Left lung (tissue), 10 donors: ENCODE results near the gene DNAJC15. TPM values are rescaled to one million over a fixed set of nuclear protein-coding genes. Genes with fewer than 3 reads are reported as not detected.

Experiments
- ATAC-seq: fragments of 200-7000 bp; cut with Tn5 transposase; one replicate; pipeline ENCODE4 v1.9.1; 2020; ENCODE audit warnings: moderate library complexity
- DNase-seq, 4 donors: peaks; one replicate each; pipeline ENCODE4 v3.0.0-alpha.2; 2013 to 2020
- H3K27ac ChIP-seq, 2 donors: fragments of 200-600 bp; sonication (generic) in 1 of 2; one replicate each; pipeline versions ENCODE4 v1.5.0 to v1.8.0; 2020 to 2021
- H3K27me3 ChIP-seq, 2 donors: fragments of 200-600 bp; sonication (generic) in 1 of 2; one replicate each; pipeline versions ENCODE4 v1.5.0 to v1.8.0; 2020 to 2021
- H3K36me3 ChIP-seq, 2 donors: fragments of 200-600 bp; sonication (generic) in 1 of 2; one replicate each; pipeline versions ENCODE4 v1.5.0 to v1.8.0; 2020 to 2021
- H3K4me1 ChIP-seq, 2 donors: fragments of 200-600 bp; one replicate each; pipeline ENCODE4 v1.8.0; 2021
- H3K4me3 ChIP-seq, 2 donors: fragments of 200-600 bp; sonication (generic) in 1 of 2; one replicate each; pipeline versions ENCODE4 v1.5.0 to v1.8.0; 2020 to 2021; ENCODE audit warnings: mild to moderate bottlenecking in 1 of 2
- H3K9me3 ChIP-seq, 2 donors: fragments of 200-600 bp; sonication (generic) in 1 of 2; one replicate each; pipeline versions ENCODE4 v1.5.0 to v1.8.0; 2020 to 2021
- CTCF ChIP-seq, 2 donors: fragments of 200-600 bp; sonication (generic) in 1 of 2; IDR thresholded peaks; one replicate each; pipeline versions ENCODE4 v1.5.0 to v1.8.0; 2021; ENCODE audit warnings: antibody characterized with exemption in 2 of 2
- intact Hi-C, 2 donors: fragments of 100-400 bp; cut with DNase I; formaldehyde crosslinking; loops; one replicate each; pipeline versions ENCODE4 v1.11.2 to v1.14.2; 2022
- polyA plus RNA-seq, 6 donors: library from polyadenylated mRNA; unstranded; fragments of 120-200 nt; gene quantifications; one replicate each; pipeline ENCODE4 v1.2.1, GENCODE V29; 2013; ENCODE audit not compliant: insufficient read length in 6 of 6
- total RNA-seq, 2 donors: library from RNA; stranded (reverse); fragmentation: NEBNext Ultra II Directional; extraction: Animal tissue kit (Norgen Biotek cat#: 25700); gene quantifications; one replicate each; pipeline ENCODE4 v1.2.1, GENCODE V29; 2021
- donor health status: DM: no; HTN: yes; CAD: no.
- donor health status: DM: no; HTN: no; CAD: no.

DNAJC15 gene
- total and polyA plus RNA-seq, 8 donors, result 12.8 to 28.5 (median 21.9) TPM

GRCh38 chr13:43133792-43134191 is 110.4 kb downstream of the DNAJC15 start:
- Histone ChIP-seq H3K9me3 (no peaks in the 10 kb centered on the region), H3K36me3 (no peaks in the 10 kb centered on the region), H3K4me3 (no peak overlapping the region), H3K4me1 (no peaks in the 10 kb centered on the region), H3K27me3 (peaks cover 0 to 4% of the 10 kb centered on the region in 2 donors), H3K27ac (no peak overlapping the region)
- intact Hi-C loops, result no loop called here
- ATAC-seq (no peak), DNase-seq (no peak)
- no peak for TF ChIP-seq CTCF (IDR thresholded peaks at IDR 0.05)

GRCh38 chr13:43134868-43135267 is 111.5 kb downstream of the DNAJC15 start:
- no peaks in the 10 kb centered on the region for H3K36me3 ChIP-seq
- no peak overlapping the region for H3K27ac ChIP-seq
- H3K4me3 ChIP-seq, result no peak overlapping the region
- DNase-seq (no peak), ATAC-seq (no peak)
- TF ChIP-seq CTCF (IDR thresholded peaks at IDR 0.05), result no peak
- H3K9me3 ChIP-seq, result no peaks in the 10 kb centered on the region
- no peaks in the 10 kb centered on the region for H3K4me1 ChIP-seq
- H3K27me3 ChIP-seq, result no peaks in the 10 kb centered on the region
- intact Hi-C loops, result no loop called here

GRCh38 chr13:43135516-43135915 is 112.1 kb downstream of the DNAJC15 start:
- no peak overlapping the region for H3K27ac ChIP-seq
- ATAC-seq (no peak), DNase-seq (no peak)
- no peaks in the 10 kb centered on the region for H3K9me3 ChIP-seq
- intact Hi-C loops, result no loop called here
- no peak for TF ChIP-seq CTCF (IDR thresholded peaks at IDR 0.05)
- H3K36me3 ChIP-seq, result no peaks in the 10 kb centered on the region
- H3K4me3 ChIP-seq, result no peak overlapping the region
- H3K4me1 ChIP-seq, result no peaks in the 10 kb centered on the region
- no peaks in the 10 kb centered on the region for H3K27me3 ChIP-seq

- Histone ChIP-seq H3K27ac (no peak overlapping the region), H3K4me1 (no peaks in the 10 kb centered on the region), H3K27me3 (no peaks in the 10 kb centered on the region), H3K36me3 (no peaks in the 10 kb centered on the region), H3K4me3 (no peak overlapping the region), H3K9me3 (no peaks in the 10 kb centered on the region)
- no peak for DNase-seq
- ATAC-seq, result no peak
- no peak for TF ChIP-seq CTCF (IDR thresholded peaks at IDR 0.05)
- intact Hi-C loops, result no loop called here
These were observed 113.7 kb downstream of the DNAJC15 start for GRCh38 chr13:43136920-43137575.

- Histone ChIP-seq H3K27me3 (no peaks in the 10 kb centered on the region), H3K27ac (no peak overlapping the region), H3K9me3 (no peaks in the 10 kb centered on the region), H3K36me3 (no peaks in the 10 kb centered on the region), H3K4me1 (no peaks in the 10 kb centered on the region), H3K4me3 (no peak overlapping the region)
- no peak for DNase-seq
- ATAC-seq, result no peak
- intact Hi-C loops, result no loop called here
- no peak for TF ChIP-seq CTCF (IDR thresholded peaks at IDR 0.05)
These were observed 115.8 kb downstream of the DNAJC15 start for GRCh38 chr13:43139211-43139610.
